Measurements from ENCODE around the gene TBC1D22A.

Gene TBC1D22A

DNA sequence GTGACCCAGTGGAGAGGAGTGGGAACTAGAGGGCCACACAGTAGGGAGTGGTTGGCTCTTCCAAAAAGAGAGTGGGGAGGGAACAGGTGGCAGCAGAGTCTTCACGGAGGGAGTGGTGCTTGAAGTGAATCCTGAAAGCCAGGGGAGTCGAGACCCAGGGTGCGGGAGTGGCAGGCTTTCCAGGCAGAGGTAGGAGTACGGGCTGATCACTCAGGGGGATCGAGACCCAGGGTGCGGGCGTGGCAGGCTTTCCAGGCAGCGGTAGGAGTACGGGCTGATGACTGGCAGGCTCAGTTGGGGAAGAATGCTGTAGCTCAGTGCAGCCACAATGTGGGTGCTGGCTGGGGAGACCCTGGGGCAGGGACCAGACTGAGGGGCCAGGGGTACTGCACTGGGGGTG lies 148.2 kb downstream of the TBC1D22A start:
- no peaks in the 10 kb centered on the region for H3K27me3 ChIP-seq (replicated peaks; ENCODE audit: insufficient read depth, low read length)
- no peak overlapping the region for H2AFZ ChIP-seq (ENCODE audit: low read length)
- H3K9ac ChIP-seq (ENCODE audit: low read length), result no peak overlapping the region
- no peaks in the 10 kb centered on the region for H3K9me3 ChIP-seq (replicated peaks; ENCODE audit: insufficient read depth, low read length)
- H3K4me3 ChIP-seq (ENCODE audit: low read length), result no peak overlapping the region
- peaks cover 11% of the 10 kb centered on the region for H3F3A ChIP-seq (ENCODE audit: insufficient read depth, low read length)
- no peaks in the 10 kb centered on the region for H3K36me3 ChIP-seq (replicated peaks; ENCODE audit: insufficient read depth, low read length)
- no peaks in the 10 kb centered on the region for H3K9me2 ChIP-seq (replicated peaks; ENCODE audit: insufficient read depth, low read length)
- H4K20me1 ChIP-seq (ENCODE audit: insufficient read depth, low read length), result no peaks in the 10 kb centered on the region
- no peak overlapping the region for H3K27ac ChIP-seq (ENCODE audit: low read length)
- TF ChIP-seq EZH2phosphoT487 (IDR thresholded peaks at IDR 0.05; ENCODE audit: low read length), result no peak
- no peak for TF ChIP-seq EZH2 (optimal IDR thresholded peaks at IDR 0.05; ENCODE audit: low read depth, low read length)
- TF ChIP-seq, protein P1, sequence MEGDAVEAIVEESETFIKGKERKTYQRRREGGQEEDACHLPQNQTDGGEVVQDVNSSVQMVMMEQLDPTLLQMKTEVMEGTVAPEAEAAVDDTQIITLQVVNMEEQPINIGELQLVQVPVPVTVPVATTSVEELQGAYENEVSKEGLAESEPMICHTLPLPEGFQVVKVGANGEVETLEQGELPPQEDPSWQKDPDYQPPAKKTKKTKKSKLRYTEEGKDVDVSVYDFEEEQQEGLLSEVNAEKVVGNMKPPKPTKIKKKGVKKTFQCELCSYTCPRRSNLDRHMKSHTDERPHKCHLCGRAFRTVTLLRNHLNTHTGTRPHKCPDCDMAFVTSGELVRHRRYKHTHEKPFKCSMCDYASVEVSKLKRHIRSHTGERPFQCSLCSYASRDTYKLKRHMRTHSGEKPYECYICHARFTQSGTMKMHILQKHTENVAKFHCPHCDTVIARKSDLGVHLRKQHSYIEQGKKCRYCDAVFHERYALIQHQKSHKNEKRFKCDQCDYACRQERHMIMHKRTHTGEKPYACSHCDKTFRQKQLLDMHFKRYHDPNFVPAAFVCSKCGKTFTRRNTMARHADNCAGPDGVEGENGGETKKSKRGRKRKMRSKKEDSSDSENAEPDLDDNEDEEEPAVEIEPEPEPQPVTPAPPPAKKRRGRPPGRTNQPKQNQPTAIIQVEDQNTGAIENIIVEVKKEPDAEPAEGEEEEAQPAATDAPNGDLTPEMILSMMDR (IDR thresholded peaks at IDR 0.05; ENCODE audit: low read length), result no peak
- H3K4me2 ChIP-seq (ENCODE audit: low read depth, low read length), result no peak overlapping the region
- peaks cover 12% of the 10 kb centered on the region for H3K4me1 ChIP-seq (ENCODE audit: low read length)
- no peak for DNase-seq
- H3K79me2 ChIP-seq (ENCODE audit: low read length), result peaks cover 1% of the 10 kb centered on the region; the same call in 1 of the 2 replicates

DNA sequence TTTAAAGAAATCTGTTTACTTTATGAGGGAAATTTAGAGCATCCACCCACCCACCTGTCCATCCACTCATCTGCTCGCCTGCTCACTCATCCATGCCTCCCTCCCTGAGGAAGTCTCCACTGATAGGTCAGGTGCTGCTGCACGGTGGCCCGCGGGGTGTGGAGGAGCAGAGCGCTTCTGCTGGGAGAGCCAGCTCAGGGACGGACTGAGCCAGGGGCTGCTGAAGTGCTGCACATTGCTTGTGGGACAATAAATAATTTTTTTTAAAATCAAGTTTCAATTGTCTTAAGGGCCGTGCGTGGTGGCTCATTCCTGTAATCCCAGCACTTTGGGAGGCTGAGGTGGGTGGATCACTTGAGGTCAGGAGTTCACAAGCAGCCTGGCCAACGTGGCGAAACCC lies 148.9 kb downstream of the TBC1D22A start:
- no peaks in the 10 kb centered on the region for H4K20me1 ChIP-seq (ENCODE audit: insufficient read depth, low read length)
- no peak overlapping the region for H2AFZ ChIP-seq (ENCODE audit: low read length)
- no peak overlapping the region for H3K4me3 ChIP-seq (ENCODE audit: low read length)
- H3K9me2 ChIP-seq (replicated peaks; ENCODE audit: insufficient read depth, low read length), result no peaks in the 10 kb centered on the region
- peaks cover 15% of the 10 kb centered on the region for H3F3A ChIP-seq (ENCODE audit: insufficient read depth, low read length)
- H3K9ac ChIP-seq (ENCODE audit: low read length), result no peak overlapping the region
- H3K4me2 ChIP-seq (ENCODE audit: low read depth, low read length), result no peak overlapping the region
- no peak for TF ChIP-seq EZH2 (optimal IDR thresholded peaks at IDR 0.05; ENCODE audit: low read depth, low read length)
- no peak for TF ChIP-seq EZH2phosphoT487 (IDR thresholded peaks at IDR 0.05; ENCODE audit: low read length)
- TF ChIP-seq, protein P1 (IDR thresholded peaks at IDR 0.05; ENCODE audit: low read length), result no peak
- peaks cover 8% of the 10 kb centered on the region for H3K79me2 ChIP-seq (ENCODE audit: low read length)
- H3K9me3 ChIP-seq (replicated peaks; ENCODE audit: insufficient read depth, low read length), result no peaks in the 10 kb centered on the region
- H3K27ac ChIP-seq (ENCODE audit: low read length), result no peak overlapping the region
- H3K4me1 ChIP-seq (ENCODE audit: low read length), result peaks cover 20% of the 10 kb centered on the region
- no peaks in the 10 kb centered on the region for H3K36me3 ChIP-seq (replicated peaks; ENCODE audit: insufficient read depth, low read length)
- H3K27me3 ChIP-seq (replicated peaks; ENCODE audit: insufficient read depth, low read length), result no peaks in the 10 kb centered on the region
- DNase-seq, result no peak

DNA sequence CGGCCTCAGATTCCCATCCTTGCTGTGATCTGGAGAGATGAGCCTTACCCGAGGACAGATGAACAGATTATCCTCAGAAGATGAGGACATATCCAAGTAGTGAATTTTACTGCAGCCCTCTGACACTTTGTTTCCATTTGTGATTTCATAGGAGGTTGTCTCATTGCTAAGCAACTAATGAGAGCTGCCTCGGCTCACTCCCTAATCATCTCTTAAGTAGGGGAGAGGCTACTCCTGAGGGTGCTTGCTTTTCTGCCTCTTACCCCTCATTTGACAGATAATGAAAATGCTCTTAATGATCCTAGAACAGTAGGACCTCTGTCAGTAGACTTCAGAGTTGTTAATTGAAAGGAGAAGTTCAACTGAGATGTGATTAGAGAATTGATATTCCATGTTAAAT lies 150.9 kb downstream of the TBC1D22A start:
- Histone ChIP-seq H3K4me1 (ENCODE audit: low read length) (peaks cover 20% of the 10 kb centered on the region), H3K4me3 (ENCODE audit: low read length) (no peak overlapping the region), H3K9me3 (replicated peaks; ENCODE audit: insufficient read depth, low read length) (no peaks in the 10 kb centered on the region), H3K27me3 (replicated peaks; ENCODE audit: insufficient read depth, low read length) (no peaks in the 10 kb centered on the region), H4K20me1 (ENCODE audit: insufficient read depth, low read length) (no peaks in the 10 kb centered on the region), H3K36me3 (replicated peaks; ENCODE audit: insufficient read depth, low read length) (no peaks in the 10 kb centered on the region), H3K9ac (ENCODE audit: low read length) (no peak overlapping the region), H3K9me2 (replicated peaks; ENCODE audit: insufficient read depth, low read length) (no peaks in the 10 kb centered on the region), H3K27ac (ENCODE audit: low read length) (no peak overlapping the region), H3F3A (ENCODE audit: insufficient read depth, low read length) (peaks cover 15% of the 10 kb centered on the region), H2AFZ (ENCODE audit: low read length) (no peak overlapping the region), H3K4me2 (ENCODE audit: low read depth, low read length) (no peak overlapping the region), H3K79me2 (ENCODE audit: low read length) (peaks cover 11% of the 10 kb centered on the region)
- DNase-seq, result no peak
- TF ChIP-seq EZH2 (optimal IDR thresholded peaks at IDR 0.05; ENCODE audit: low read depth, low read length) (no peak), EZH2phosphoT487 (IDR thresholded peaks at IDR 0.05; ENCODE audit: low read length) (no peak)
- TF ChIP-seq, protein P1 (IDR thresholded peaks at IDR 0.05; ENCODE audit: low read length), result no peak
